Vagina (tissue), 2 donors: ENCODE results near the gene CIAO3.

Experiments used
- POLR2A ChIP-seq, 2 donors: fragments of 450-650 bp; IDR thresholded peaks; one replicate each; pipeline ENCODE4 v1.6.1; 2017; ENCODE audit warnings: antibody characterized with exemption in 2 of 2, mild to moderate bottlenecking in 2 of 2, moderate library complexity in 2 of 2
- POLR2AphosphoS5 ChIP-seq, 2 donors: sonication (generic); formaldehyde crosslinking; IDR thresholded peaks; one replicate each; pipeline ENCODE4 v1.9.0; 2017; ENCODE audit warnings: antibody characterized with exemption in 2 of 2, mild to moderate bottlenecking in 2 of 2, low read depth in 1 of 2; ENCODE audit not compliant: insufficient read depth in 1 of 2
- TF ChIP-seq, protein P1 (sequence below), 3 experiments: fragments of 450-650 bp in 2 of 3; fragments of 200-600 bp in 1 of 3; sonication (generic) in 1 of 3; IDR thresholded peaks; one replicate each; pipeline ENCODE4 v1.5.1; 2017 to 2019; ENCODE audit warnings: antibody characterized with exemption in 3 of 3, mild to moderate bottlenecking in 2 of 3, moderate library complexity in 2 of 3

DNA sequence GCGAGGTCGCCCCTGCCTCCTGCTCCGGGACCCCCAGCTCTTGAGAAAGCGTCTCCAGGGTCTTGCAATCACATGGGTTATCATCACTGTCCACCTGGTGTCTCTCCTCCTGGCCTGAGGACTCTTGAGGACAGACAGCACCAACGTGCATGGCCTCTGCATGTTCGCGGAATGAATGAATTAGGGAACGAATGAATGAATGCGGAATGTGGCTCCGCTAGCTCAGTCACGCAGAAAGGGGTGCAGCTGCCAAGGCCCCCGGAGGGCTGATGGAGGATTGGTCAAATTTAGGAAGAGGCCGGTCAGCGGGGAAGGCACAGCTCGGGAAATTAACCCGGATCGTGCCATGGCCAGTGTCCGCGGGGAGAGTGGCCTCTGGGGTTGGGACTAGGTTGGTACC, 38.5 kb downstream of the CIAO3 start:
- TF ChIP-seq, protein P1, sequence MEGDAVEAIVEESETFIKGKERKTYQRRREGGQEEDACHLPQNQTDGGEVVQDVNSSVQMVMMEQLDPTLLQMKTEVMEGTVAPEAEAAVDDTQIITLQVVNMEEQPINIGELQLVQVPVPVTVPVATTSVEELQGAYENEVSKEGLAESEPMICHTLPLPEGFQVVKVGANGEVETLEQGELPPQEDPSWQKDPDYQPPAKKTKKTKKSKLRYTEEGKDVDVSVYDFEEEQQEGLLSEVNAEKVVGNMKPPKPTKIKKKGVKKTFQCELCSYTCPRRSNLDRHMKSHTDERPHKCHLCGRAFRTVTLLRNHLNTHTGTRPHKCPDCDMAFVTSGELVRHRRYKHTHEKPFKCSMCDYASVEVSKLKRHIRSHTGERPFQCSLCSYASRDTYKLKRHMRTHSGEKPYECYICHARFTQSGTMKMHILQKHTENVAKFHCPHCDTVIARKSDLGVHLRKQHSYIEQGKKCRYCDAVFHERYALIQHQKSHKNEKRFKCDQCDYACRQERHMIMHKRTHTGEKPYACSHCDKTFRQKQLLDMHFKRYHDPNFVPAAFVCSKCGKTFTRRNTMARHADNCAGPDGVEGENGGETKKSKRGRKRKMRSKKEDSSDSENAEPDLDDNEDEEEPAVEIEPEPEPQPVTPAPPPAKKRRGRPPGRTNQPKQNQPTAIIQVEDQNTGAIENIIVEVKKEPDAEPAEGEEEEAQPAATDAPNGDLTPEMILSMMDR (IDR thresholded peaks at IDR 0.05) = no peak
- TF ChIP-seq POLR2AphosphoS5 (IDR thresholded peaks at IDR 0.05; ENCODE audit: insufficient read depth in 1 of 2, low read depth in 1 of 2) (no peak), POLR2A (IDR thresholded peaks at IDR 0.05) (no peak)
